ENCODE data around the gene EDAR.

The EDAR gene

DNA sequence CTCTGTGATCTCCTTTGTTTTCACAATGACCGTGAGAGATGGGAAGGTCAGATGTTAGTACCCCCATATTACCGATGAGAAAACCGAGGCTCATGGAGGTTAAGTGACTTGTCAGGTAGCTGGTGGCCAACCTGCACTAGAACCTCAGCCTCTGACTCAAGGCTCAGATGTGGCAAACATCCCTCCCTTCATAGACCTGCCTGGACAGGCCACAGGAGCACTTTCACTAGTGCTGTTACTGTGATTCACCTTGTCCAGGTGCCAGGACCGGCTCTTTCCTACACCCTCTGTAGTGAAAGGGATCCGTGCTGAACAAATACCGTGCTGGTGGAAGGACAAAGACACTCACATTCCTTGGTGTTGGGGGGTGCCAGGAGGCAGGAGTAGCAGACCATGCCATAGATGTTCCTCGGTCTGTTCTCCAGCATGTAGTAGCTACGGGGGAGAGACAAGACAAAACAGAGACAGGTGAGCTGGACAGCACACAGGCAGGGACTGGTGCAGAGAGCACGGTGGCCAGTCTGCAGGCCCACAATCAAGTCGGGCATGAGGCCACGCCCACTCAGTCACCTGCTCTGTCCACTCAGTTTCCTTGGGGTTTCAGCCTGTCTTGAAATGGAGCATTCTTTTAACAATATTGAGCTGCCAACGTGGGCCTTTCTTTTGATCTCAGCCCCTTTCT is 65.9 kb downstream of the EDAR start:
- Histone ChIP-seq H3K4me3 (ENCODE audit: low read depth, low read length) (no peak overlapping the region), H3K27me3 (ENCODE audit: control insufficient read depth, insufficient read depth, low read length) (no peaks in the 10 kb centered on the region), H3K9ac (no peak overlapping the region), H3K27ac (no peak overlapping the region), H3K36me3 (ENCODE audit: control insufficient read depth, insufficient read depth, low read length) (no peaks in the 10 kb centered on the region), H2AFZ (no peak overlapping the region), H3K4me1 (peaks cover 2% of the 10 kb centered on the region), H3K9me3 (ENCODE audit: control insufficient read depth, low read length) (no peaks in the 10 kb centered on the region), H3K4me2 (ENCODE audit: low read length) (no peak overlapping the region), H3K79me2 (no peaks in the 10 kb centered on the region)
- TF ChIP-seq, protein P1, sequence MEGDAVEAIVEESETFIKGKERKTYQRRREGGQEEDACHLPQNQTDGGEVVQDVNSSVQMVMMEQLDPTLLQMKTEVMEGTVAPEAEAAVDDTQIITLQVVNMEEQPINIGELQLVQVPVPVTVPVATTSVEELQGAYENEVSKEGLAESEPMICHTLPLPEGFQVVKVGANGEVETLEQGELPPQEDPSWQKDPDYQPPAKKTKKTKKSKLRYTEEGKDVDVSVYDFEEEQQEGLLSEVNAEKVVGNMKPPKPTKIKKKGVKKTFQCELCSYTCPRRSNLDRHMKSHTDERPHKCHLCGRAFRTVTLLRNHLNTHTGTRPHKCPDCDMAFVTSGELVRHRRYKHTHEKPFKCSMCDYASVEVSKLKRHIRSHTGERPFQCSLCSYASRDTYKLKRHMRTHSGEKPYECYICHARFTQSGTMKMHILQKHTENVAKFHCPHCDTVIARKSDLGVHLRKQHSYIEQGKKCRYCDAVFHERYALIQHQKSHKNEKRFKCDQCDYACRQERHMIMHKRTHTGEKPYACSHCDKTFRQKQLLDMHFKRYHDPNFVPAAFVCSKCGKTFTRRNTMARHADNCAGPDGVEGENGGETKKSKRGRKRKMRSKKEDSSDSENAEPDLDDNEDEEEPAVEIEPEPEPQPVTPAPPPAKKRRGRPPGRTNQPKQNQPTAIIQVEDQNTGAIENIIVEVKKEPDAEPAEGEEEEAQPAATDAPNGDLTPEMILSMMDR (IDR thresholded peaks at IDR 0.05) = no peak

DNA sequence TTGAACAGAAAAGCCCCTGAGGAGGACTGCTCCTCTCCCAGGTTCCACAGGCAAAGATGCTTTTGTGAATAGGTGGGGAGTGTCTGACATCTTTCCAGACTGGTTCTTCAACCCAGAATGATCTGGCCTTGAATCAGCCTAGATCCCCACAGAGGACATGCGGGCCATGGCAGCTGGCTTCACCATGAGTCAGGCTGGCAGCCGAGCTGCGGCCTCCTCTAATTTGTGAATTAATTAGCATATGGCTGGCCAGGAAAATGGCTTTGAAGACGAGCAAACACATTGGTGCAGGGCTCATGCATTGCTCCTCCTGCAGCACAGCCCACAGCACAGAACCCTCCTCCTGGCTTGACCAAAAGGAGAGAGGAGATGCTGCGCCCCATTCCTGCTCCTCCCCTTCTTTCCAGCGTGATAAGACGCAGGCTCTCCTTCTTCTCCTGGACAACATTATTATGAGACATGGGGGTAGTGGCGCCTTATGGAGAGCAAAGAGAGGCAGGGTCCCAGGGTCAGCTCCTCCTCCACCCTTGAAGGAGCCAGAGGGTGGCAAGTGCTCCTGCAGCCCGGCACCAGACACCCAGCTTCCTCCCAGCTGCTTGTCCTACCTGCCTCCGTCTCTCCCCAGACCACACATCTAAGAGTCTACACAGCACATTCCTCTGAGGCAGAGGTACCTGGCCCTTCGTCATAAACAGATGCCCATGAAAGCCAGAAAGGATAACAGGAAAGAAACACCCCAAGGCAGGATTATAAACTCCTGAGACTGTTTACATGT is 66.7 kb downstream of the EDAR start:
- no peaks in the 10 kb centered on the region for H3K9me3 ChIP-seq (ENCODE audit: control insufficient read depth, low read length)
- H3K79me2 ChIP-seq = no peaks in the 10 kb centered on the region

DNA sequence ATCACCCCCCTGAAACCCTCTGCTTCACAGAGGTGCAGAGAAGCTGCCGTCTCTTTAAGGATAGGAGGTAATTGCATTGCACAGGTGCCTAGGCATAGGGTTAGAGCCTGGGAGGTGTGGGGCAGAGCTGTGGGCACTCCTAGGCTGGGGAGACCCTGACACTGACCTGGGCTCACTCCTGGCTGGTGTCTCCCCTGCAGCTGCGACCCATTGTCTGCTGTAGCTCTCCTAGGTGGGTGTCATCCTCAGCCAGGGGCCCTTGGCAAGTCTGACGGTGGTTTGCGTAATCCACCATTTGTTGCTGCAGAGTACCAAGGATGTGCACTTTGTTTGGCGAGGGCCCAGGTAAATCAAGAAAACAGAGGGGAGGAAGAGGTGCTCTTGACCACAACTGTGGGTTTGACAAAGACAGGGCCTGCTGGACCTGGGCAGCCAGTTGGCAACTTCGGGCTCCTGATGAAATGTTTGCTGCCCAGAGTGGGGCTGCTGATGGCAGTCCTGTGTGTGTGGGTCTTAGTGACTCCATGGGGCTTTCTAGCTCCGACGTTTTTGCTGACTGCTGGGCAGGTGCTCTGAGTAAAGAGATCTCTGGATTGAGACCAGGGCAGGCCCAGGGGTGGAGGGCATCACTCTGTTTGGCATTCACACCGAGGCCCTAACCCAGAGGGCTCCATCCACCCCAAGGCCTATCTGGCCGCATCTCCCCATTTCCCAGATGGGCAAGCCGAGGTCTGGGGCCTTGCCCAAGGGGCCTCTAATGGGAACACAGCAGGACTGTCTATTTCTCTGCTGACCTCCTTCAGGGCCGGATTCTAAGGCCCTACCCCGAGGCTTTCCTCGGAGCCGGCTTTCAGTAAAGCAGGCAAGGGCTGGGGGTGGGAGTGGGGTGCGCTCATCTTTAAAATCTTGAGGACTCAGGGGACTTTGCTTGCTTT is 67.7 kb downstream of the EDAR start:
- Histone ChIP-seq H3K27ac (no peak overlapping the region), H2AFZ (no peak overlapping the region)
- TF ChIP-seq, protein P1 (IDR thresholded peaks at IDR 0.05) = no peak

More for the DNA sequence above, 66.7 kb downstream of the EDAR start:
- TF ChIP-seq, protein P1 (IDR thresholded peaks at IDR 0.05) = no peak
- no peak overlapping the region for H2AFZ ChIP-seq
- H3K9ac ChIP-seq = no peak overlapping the region
- H3K27me3 ChIP-seq (ENCODE audit: control insufficient read depth, insufficient read depth, low read length) = no peaks in the 10 kb centered on the region
- no peak overlapping the region for H3K27ac ChIP-seq
- H3K36me3 ChIP-seq (ENCODE audit: control insufficient read depth, insufficient read depth, low read length) = no peaks in the 10 kb centered on the region
- no peaks in the 10 kb centered on the region for H3K4me1 ChIP-seq
- no peak overlapping the region for H3K4me2 ChIP-seq (ENCODE audit: low read length)
- no peak overlapping the region for H3K4me3 ChIP-seq (ENCODE audit: low read depth, low read length)

DNA sequence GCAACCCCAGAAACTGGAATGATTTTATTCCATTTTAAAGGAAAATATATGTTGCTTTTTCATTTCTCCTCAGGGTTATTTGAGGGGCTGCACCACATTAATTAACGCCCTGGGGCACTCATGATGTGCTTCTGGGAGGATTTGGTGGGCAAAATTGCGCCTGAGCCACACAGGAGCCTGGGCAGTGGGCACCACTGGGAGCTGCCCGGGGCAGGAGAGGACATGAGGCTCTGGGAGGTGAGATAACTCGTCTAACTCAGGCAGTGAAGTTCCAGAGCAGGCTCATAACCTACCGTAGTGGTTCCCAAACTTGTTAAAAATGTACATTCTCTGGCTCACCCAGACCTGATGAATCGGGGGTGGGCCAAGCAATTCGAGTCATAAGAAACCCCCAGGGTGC is 68.3 kb downstream of the EDAR start:
- H3K9me3 ChIP-seq (ENCODE audit: control insufficient read depth, low read length) = no peaks in the 10 kb centered on the region
- no peaks in the 10 kb centered on the region for H3K4me1 ChIP-seq

More for the DNA sequence above, 67.7 kb downstream of the EDAR start:
- Histone ChIP-seq H3K4me2 (ENCODE audit: low read length) (no peak overlapping the region), H3K4me1 (no peaks in the 10 kb centered on the region), H3K4me3 (ENCODE audit: low read depth, low read length) (no peak overlapping the region), H3K36me3 (ENCODE audit: control insufficient read depth, insufficient read depth, low read length) (no peaks in the 10 kb centered on the region), H3K9ac (no peak overlapping the region), H3K79me2 (no peaks in the 10 kb centered on the region), H3K27me3 (ENCODE audit: control insufficient read depth, insufficient read depth, low read length) (no peaks in the 10 kb centered on the region), H3K9me3 (ENCODE audit: control insufficient read depth, low read length) (no peaks in the 10 kb centered on the region)

More for the DNA sequence above, 68.3 kb downstream of the EDAR start:
- Histone ChIP-seq H2AFZ (no peak overlapping the region), H3K4me3 (ENCODE audit: low read depth, low read length) (no peak overlapping the region), H3K27me3 (ENCODE audit: control insufficient read depth, insufficient read depth, low read length) (no peaks in the 10 kb centered on the region), H3K36me3 (ENCODE audit: control insufficient read depth, insufficient read depth, low read length) (no peaks in the 10 kb centered on the region), H3K27ac (no peak overlapping the region), H3K79me2 (no peaks in the 10 kb centered on the region), H3K9ac (no peak overlapping the region), H3K4me2 (ENCODE audit: low read length) (no peak overlapping the region)
- TF ChIP-seq, protein P1 (IDR thresholded peaks at IDR 0.05) = no peak

All from parathyroid adenoma (tissue), 2 donors.